Esophagus muscularis mucosa (tissue), 4 donors: ENCODE measurements around the gene DLK1.

ENCODE experiments used
- EP300 ChIP-seq: sonication (generic); formaldehyde crosslinking; IDR thresholded peaks from one replicate; pipeline ENCODE4 v1.6.1; 2017; ENCODE audit warnings: antibody characterized with exemption
- POLR2A ChIP-seq: fragments of 450-650 bp; IDR thresholded peaks from one replicate; pipeline ENCODE4 v1.6.1; 2017; ENCODE audit warnings: antibody characterized with exemption, moderate library complexity, mild to moderate bottlenecking, low read depth
- POLR2AphosphoS5 ChIP-seq, 2 donors: sonication (generic); formaldehyde crosslinking; IDR thresholded peaks; one replicate each; pipeline ENCODE4 v1.6.1; 2017; ENCODE audit warnings: antibody characterized with exemption in 2 of 2
- TF ChIP-seq, protein P1 (sequence below), 3 experiments: fragments of 200-600 bp in 2 of 3; fragments of 450-650 bp in 1 of 3; sonication (generic) in 2 of 3; IDR thresholded peaks; one replicate each; pipeline ENCODE4 v1.5.1; 2017 to 2019; ENCODE audit warnings: antibody characterized with exemption in 3 of 3, mild to moderate bottlenecking in 2 of 3, moderate library complexity in 1 of 3

DNA sequence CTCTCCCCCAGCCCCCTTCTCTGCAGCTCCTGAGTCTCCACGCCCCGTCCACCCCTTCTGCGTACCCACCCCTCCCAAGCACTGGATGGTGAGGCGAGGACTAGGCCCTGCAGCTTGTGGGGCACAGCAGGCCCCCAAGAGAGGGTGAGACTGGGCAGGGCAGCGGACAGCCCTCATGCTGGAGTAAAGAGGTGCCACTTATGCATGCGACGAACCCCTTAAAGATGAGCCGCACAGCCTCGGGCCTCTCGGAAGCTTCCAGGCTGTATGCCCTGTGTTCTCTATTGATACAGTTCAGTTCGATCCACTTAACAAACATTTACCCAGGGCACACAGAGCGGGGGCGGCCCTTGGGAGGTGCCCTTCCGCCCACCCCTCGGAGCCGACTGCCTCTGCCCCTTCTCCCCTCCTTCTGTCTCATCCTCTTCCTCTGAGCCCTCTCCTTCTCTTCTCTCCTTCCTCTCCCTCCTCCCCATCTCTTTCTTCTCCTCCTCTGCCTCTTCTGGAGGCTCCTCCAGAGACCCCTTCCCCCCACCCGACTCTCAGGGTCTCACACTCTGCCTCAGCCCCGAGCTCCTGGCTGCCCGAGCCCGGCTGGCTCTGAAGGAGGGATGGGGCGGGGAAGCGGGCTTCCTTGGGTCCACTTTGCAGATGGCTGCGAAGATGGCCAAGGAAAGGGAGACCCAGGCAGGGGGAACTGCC lies 32.7 kb upstream of the DLK1 start:
- TF ChIP-seq POLR2AphosphoS5 (IDR thresholded peaks at IDR 0.05) (no peak), POLR2A (no peak), EP300 (no peak)
- TF ChIP-seq, protein P1, sequence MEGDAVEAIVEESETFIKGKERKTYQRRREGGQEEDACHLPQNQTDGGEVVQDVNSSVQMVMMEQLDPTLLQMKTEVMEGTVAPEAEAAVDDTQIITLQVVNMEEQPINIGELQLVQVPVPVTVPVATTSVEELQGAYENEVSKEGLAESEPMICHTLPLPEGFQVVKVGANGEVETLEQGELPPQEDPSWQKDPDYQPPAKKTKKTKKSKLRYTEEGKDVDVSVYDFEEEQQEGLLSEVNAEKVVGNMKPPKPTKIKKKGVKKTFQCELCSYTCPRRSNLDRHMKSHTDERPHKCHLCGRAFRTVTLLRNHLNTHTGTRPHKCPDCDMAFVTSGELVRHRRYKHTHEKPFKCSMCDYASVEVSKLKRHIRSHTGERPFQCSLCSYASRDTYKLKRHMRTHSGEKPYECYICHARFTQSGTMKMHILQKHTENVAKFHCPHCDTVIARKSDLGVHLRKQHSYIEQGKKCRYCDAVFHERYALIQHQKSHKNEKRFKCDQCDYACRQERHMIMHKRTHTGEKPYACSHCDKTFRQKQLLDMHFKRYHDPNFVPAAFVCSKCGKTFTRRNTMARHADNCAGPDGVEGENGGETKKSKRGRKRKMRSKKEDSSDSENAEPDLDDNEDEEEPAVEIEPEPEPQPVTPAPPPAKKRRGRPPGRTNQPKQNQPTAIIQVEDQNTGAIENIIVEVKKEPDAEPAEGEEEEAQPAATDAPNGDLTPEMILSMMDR (IDR thresholded peaks at IDR 0.05) = no peak
